HG03565 (cell line): Measurements from ENCODE around the gene EFCAB3.
"Not testable (repeated sequence)": the region's sequence is repeated elsewhere in the genome, so short reads cannot be mapped to it uniquely, and the experiment has no call there.

Experiments
- ATAC-seq: cut with Tn5 transposase; IDR thresholded peaks from one replicate; pipeline ENCODE4 v1.9.1; 2021; ENCODE audit warnings: mild to moderate bottlenecking, moderate library complexity; ENCODE audit not compliant: unreplicated experiment

EFCAB3 gene

GRCh38 chr17:62380253-62380652, at the start of gene EFCAB3:
EFCAB3 (plus strand) TSS chr17:62380553; CDS start chr17:62382980, 2,427 bp downstream.
- no peak for ATAC-seq

GRCh38 chr17:62336527-62336926, 43.8 kb upstream of the EFCAB3 start:
- no peak for ATAC-seq

- ATAC-seq: no peak
Observed at GRCh38 chr17:62343764-62344270, 36.5 kb upstream of the EFCAB3 start.

GRCh38 chr17:62351176-62351575, 29.2 kb upstream of the EFCAB3 start:
- ATAC-seq: no peak

GRCh38 chr17:62366191-62366590, 14.2 kb upstream of the EFCAB3 start:
- no peak for ATAC-seq

GRCh38 chr17:62381561-62381960, 1.2 kb downstream of the EFCAB3 start:
- ATAC-seq: no peak

GRCh38 chr17:62388856-62389255, 8.5 kb downstream of the EFCAB3 start:
- ATAC-seq: no peak

- ATAC-seq: no peak
Observed at GRCh38 chr17:62392908-62393307, 12.6 kb downstream of the EFCAB3 start.

- no peak for ATAC-seq
Observed at GRCh38 chr17:62398891-62399290, 18.5 kb downstream of the EFCAB3 start.

GRCh38 chr17:62405451-62405850, 25.1 kb downstream of the EFCAB3 start:
- ATAC-seq: no peak

GRCh38 chr17:62413090-62413489, 32.7 kb downstream of the EFCAB3 start:
- ATAC-seq: not testable (repeated sequence)

GRCh38 chr17:62423647-62424461, 43.5 kb downstream of the EFCAB3 start, which contains the start of gene METTL2A:
METTL2A (plus strand) TSS chr17:62423897; CDS start chr17:62423903, 6 bp downstream.
- peak; percentile 80 for ATAC-seq

GRCh38 chr17:62426214-62426613, 45.9 kb downstream of the EFCAB3 start:
- ATAC-seq: not testable (repeated sequence)

GRCh38 chr17:62435251-62435650, 54.9 kb downstream of the EFCAB3 start:
- ATAC-seq: not testable (repeated sequence)

GRCh38 chr17:62441181-62441580, 60.8 kb downstream of the EFCAB3 start:
- ATAC-seq: not testable (repeated sequence)

- no peak for ATAC-seq
Observed at GRCh38 chr17:62444063-62444462, 63.7 kb downstream of the EFCAB3 start.

- ATAC-seq: not testable (repeated sequence)
Observed at GRCh38 chr17:62445791-62446190, 65.4 kb downstream of the EFCAB3 start.

GRCh38 chr17:62452195-62452594, 71.8 kb downstream of the EFCAB3 start:
- not testable (repeated sequence) for ATAC-seq

GRCh38 chr17:62453041-62453440, 72.7 kb downstream of the EFCAB3 start:
- not testable (repeated sequence) for ATAC-seq

- ATAC-seq: peak; percentile 20
Observed at GRCh38 chr17:62453656-62454055, 73.3 kb downstream of the EFCAB3 start.

- ATAC-seq: peak; percentile 48
Observed at GRCh38 chr17:62454111-62454510, 73.8 kb downstream of the EFCAB3 start.

GRCh38 chr17:62456016-62456415, 75.7 kb downstream of the EFCAB3 start:
- ATAC-seq: no peak
